Body of pancreas (tissue), 4 donors: ENCODE results near the gene TACO1. TPM values are rescaled to one million over a fixed set of nuclear protein-coding genes. Genes with fewer than 3 reads are reported as not detected.

Source experiments
- ATAC-seq: fragments of 150-250 bp; one replicate; pipeline ENCODE4 v1.9.1; 2016
- DNase-seq, 4 donors: peaks; one replicate each; pipeline ENCODE4 v3.0.0-alpha.2; 2019
- H3K27ac ChIP-seq, 4 donors: fragments of 200-600 bp; sonication (generic); 1 replicate in 3 of 4; 2 replicates in 1 of 4; pipeline versions ENCODE4 v1.5.1 to v1.6.1; 2016 to 2019; ENCODE audit warnings: mild to moderate bottlenecking in 1 of 4, mixed read lengths in 1 of 4, moderate library complexity in 1 of 4
- H3K27me3 ChIP-seq, 2 donors: fragments of 200-600 bp; sonication (generic); one replicate each; pipeline ENCODE4 v1.6.0; 2016; ENCODE audit warnings: mild to moderate bottlenecking in 1 of 2
- H3K36me3 ChIP-seq, 2 donors: fragments of 200-600 bp; sonication (generic); replicated peaks in 1 of 2; 2 replicates each; pipeline ENCODE4 v1.5.1; 2016; ENCODE audit warnings: low read depth in 2 of 2; ENCODE audit not compliant: insufficient read depth in 1 of 2
- H3K4me1 ChIP-seq: fragments of 200-600 bp; sonication (generic); one replicate; pipeline ENCODE4 v1.6.0; 2016
- H3K4me3 ChIP-seq, 2 donors: fragments of 200-600 bp; sonication (generic); 1 replicate in 1 of 2; 2 replicates in 1 of 2; pipeline ENCODE4 v1.5.1; 2016 to 2019
- H3K9me3 ChIP-seq, 3 donors: fragments of 200-600 bp; sonication (generic); 1 replicate in 2 of 3; 2 replicates in 1 of 3; pipeline ENCODE4 v1.5.1; 2016
- CTCF ChIP-seq, 7 experiments: fragments of 450-650 bp in 4 of 7; fragments of 200-600 bp in 3 of 7; sonication (generic) in 3 of 7; IDR thresholded peaks; one replicate each; pipeline ENCODE4 v1.5.1; 2016 to 2019; ENCODE audit warnings: antibody characterized with exemption in 7 of 7
- POLR2A ChIP-seq, 3 donors: fragments of 450-650 bp; IDR thresholded peaks; one replicate each; pipeline ENCODE4 v1.6.1; 2016; ENCODE audit warnings: antibody characterized with exemption in 3 of 3, mild to moderate bottlenecking in 2 of 3
- WGBS, 2 donors: methylation state at CpG; one replicate each; pipeline ENCODE4 v1.1.5; 2017; 5-methylcytosine and 5-hydroxymethylcytosine counted together
- intact Hi-C: fragments of 100-400 bp; cut with DNase I; formaldehyde crosslinking; loops from one replicate; pipeline ENCODE4 v1.15.1; 2023
- small RNA-seq: library from RNA; depleted of rRNA; stranded (forward); fragments of <200 nt; gene quantifications from one replicate; pipeline ENCODE3, GENCODE V24; 2016
- total RNA-seq, 2 donors: library from RNA; depleted of rRNA; stranded (reverse); fragments of >200 nt; gene quantifications; one replicate each; pipeline ENCODE4 v1.1.0, GENCODE V29; 2016

The TACO1 gene
- total RNA-seq, 2 donors from 2014 or later: 9.3 to 10.5 TPM

GRCh38 chr17:63657786-63658185 lies 57.1 kb downstream of the TACO1 start:
- intact Hi-C loops: no loop called here
- H3K27ac ChIP-seq: no peak overlapping the region
- DNase-seq: no peak
- H3K4me3 ChIP-seq: no peak overlapping the region
- TF ChIP-seq CTCF (IDR thresholded peaks at IDR 0.05) (no peak), POLR2A (IDR thresholded peaks at IDR 0.05) (no peak)
- H3K4me1 ChIP-seq: peaks cover 6% of the 10 kb centered on the region
- 89 to 98% methylated on average over 3 of the region's 3 CpGs for WGBS, 2 donors
- H3K36me3 ChIP-seq: peaks cover 0 to 6% of the 10 kb centered on the region in 2 donors
- no peaks in the 10 kb centered on the region for H3K27me3 ChIP-seq
- ATAC-seq: no peak
- no peaks in the 10 kb centered on the region for H3K9me3 ChIP-seq

Small RNAs within 50 kb of the gene (small RNA-seq; reads per million reads assigned to genes)
- gene RNU6-288P: not detected

Other genes with a start within 250 kb of the TACO1 start
- 100 to 1,000 TPM in 1 of 2 donors, 10 to 100 TPM in 1; 61.5 to 137 TPM for gene CYB561, start 154.6 kb upstream of the TACO1 start, total RNA-seq
- gene ACE, start 123.8 kb upstream of the TACO1 start, total RNA-seq: 1 to 10 TPM; 5.3 to 6.2 TPM
- gene KCNH6, start 77.5 kb upstream of the TACO1 start, total RNA-seq: under 1 TPM in 1 of 2 donors, not detected in 1; 0.78 TPM
- 10 to 100 TPM; 16.8 to 16.9 TPM for gene DCAF7, start 50.4 kb upstream of the TACO1 start, total RNA-seq
- 10 to 100 TPM; 21.0 to 33.3 TPM for gene MAP3K3, start 21.5 kb downstream of the TACO1 start, total RNA-seq
- gene LIMD2, start 99.2 kb downstream of the TACO1 start, total RNA-seq: 1 to 10 TPM; 4.9 to 9.6 TPM
- 10 to 100 TPM; 25.4 to 26.7 TPM for gene STRADA, start 140.9 kb downstream of the TACO1 start, total RNA-seq
- gene CCDC47, start 172.7 kb downstream of the TACO1 start, total RNA-seq: 10 to 100 TPM; 42.2 to 56.8 TPM
- 100 to 1,000 TPM; 114 to 116 TPM for gene DDX42, start 173.3 kb downstream of the TACO1 start, total RNA-seq
- gene PSMC5, start 226.5 kb downstream of the TACO1 start, total RNA-seq: 10 to 100 TPM; 55.0 to 59.4 TPM
- gene FTSJ3, start 226.8 kb downstream of the TACO1 start, total RNA-seq: 10 to 100 TPM; 22.7 to 30.9 TPM
- gene SMARCD2, start 241.8 kb downstream of the TACO1 start, total RNA-seq: 10 to 100 TPM; 75.8 to 87.9 TPM